ENCODE measurements around the gene ADORA3.

DNA sequence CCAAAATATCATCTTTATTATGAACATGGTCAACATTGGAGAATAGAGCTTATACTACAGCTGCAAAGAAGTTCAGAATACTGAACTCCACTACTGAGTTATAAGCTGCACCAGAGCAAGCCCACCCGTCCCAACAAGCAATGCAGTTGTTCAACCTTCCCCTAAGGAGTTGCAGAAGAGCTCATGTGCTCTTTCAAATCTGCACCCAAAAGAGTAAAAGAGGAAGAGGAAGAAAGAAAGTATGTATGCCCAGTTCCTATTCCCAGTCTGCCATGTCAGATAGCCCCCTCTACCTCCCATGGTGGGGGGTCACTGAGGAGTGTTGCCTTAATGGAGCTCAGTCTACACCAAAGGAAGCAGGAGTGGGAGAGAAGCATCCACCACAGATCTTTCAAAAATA lies 22.8 kb downstream of the ADORA3 start:
- TF ChIP-seq POLR2AphosphoS5 (IDR thresholded peaks at IDR 0.05; ENCODE audit: low read depth, low read length) (no peak), TAF1 (IDR thresholded peaks at IDR 0.05; ENCODE audit: low read depth, low read length) (no peak), SPI1 (IDR thresholded peaks at IDR 0.05; ENCODE audit: low read depth, low read length) (peak; percentile 60)

All from GM12891 (cell line).